Left lung (tissue), 10 donors: Measurements from ENCODE around the gene ANKS4B. TPM values are rescaled to one million over a fixed set of nuclear protein-coding genes. Genes with fewer than 3 reads are reported as not detected.

ENCODE experiments used
- ATAC-seq: fragments of 200-7000 bp; cut with Tn5 transposase; one replicate; pipeline ENCODE4 v1.9.1; 2020; ENCODE audit warnings: moderate library complexity
- DNase-seq, 4 donors: peaks; one replicate each; pipeline ENCODE4 v3.0.0-alpha.2; 2013 to 2020
- H3K27ac ChIP-seq, 2 donors: fragments of 200-600 bp; sonication (generic) in 1 of 2; one replicate each; pipeline versions ENCODE4 v1.5.0 to v1.8.0; 2020 to 2021
- H3K27me3 ChIP-seq, 2 donors: fragments of 200-600 bp; sonication (generic) in 1 of 2; one replicate each; pipeline versions ENCODE4 v1.5.0 to v1.8.0; 2020 to 2021
- H3K36me3 ChIP-seq, 2 donors: fragments of 200-600 bp; sonication (generic) in 1 of 2; one replicate each; pipeline versions ENCODE4 v1.5.0 to v1.8.0; 2020 to 2021
- H3K4me1 ChIP-seq, 2 donors: fragments of 200-600 bp; one replicate each; pipeline ENCODE4 v1.8.0; 2021
- H3K4me3 ChIP-seq, 2 donors: fragments of 200-600 bp; sonication (generic) in 1 of 2; one replicate each; pipeline versions ENCODE4 v1.5.0 to v1.8.0; 2020 to 2021; ENCODE audit warnings: mild to moderate bottlenecking in 1 of 2
- H3K9me3 ChIP-seq, 2 donors: fragments of 200-600 bp; sonication (generic) in 1 of 2; one replicate each; pipeline versions ENCODE4 v1.5.0 to v1.8.0; 2020 to 2021
- CTCF ChIP-seq, 2 donors: fragments of 200-600 bp; sonication (generic) in 1 of 2; IDR thresholded peaks; one replicate each; pipeline versions ENCODE4 v1.5.0 to v1.8.0; 2021; ENCODE audit warnings: antibody characterized with exemption in 2 of 2
- intact Hi-C, 2 donors: fragments of 100-400 bp; cut with DNase I; formaldehyde crosslinking; loops; one replicate each; pipeline versions ENCODE4 v1.11.2 to v1.14.2; 2022
- polyA plus RNA-seq, 6 donors: library from polyadenylated mRNA; unstranded; fragments of 120-200 nt; gene quantifications; one replicate each; pipeline ENCODE4 v1.2.1, GENCODE V29; 2013; ENCODE audit not compliant: insufficient read length in 6 of 6
- total RNA-seq, 2 donors: library from RNA; stranded (reverse); fragmentation: NEBNext Ultra II Directional; extraction: Animal tissue kit (Norgen Biotek cat#: 25700); gene quantifications; one replicate each; pipeline ENCODE4 v1.2.1, GENCODE V29; 2021
- donor health status: DM: no; HTN: yes; CAD: no.
- donor health status: DM: no; HTN: no; CAD: no.

ANKS4B gene
- total and polyA plus RNA-seq, 8 donors, result 0.07 to 0.18 (median 0.10) TPM; not detected in 2

DNA sequence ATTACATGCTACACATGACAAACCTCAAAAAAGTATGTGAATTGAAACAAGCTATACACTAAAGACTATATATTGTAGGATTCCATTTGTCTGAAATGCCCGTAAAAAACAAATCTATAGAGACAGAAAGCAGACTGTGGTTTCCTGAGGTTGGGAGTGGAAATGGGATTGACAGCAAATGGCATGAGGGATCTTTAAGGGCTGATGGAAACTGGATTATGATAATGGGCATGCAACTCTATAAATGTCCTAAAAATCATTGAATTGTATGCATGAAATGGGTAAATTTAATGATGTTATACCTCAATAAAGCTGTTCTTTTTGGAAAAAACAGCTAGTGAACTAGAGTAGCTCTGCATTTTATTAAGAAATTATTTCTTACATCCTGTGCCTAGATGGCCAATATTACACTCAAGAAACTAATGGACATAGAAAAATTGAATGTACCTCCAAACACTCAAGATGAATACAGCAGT, 416 bp upstream of the ANKS4B start:
- TF ChIP-seq CTCF (IDR thresholded peaks at IDR 0.05), result no peak
- no peaks in the 10 kb centered on the region for H3K36me3 ChIP-seq

DNA sequence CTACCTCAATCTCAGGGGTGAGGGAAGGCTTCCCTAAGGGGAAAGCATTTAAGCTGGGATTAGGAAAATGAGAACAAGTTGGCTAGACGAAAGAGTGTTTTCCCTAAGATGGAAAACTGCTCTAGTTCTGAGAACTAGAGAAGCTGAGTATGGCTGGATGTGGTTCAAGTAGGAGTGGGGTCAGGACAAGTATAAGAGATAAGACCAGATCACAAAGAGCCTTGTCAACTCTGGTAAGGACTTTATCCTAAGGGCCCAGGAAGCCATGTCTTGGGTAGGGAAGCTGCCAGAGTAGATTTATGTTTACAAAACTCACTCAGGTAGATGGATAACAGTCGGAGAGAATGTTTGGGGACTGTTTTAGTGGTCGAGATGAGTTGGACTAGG, 1.7 kb downstream of the ANKS4B start:
- DNase-seq (no peak), ATAC-seq (no peak)
- intact Hi-C loops, result no loop called here
- H3K4me3 ChIP-seq, result no peak overlapping the region
- H3K27ac ChIP-seq, result no peak overlapping the region
- no peaks in the 10 kb centered on the region for H3K27me3 ChIP-seq
- TF ChIP-seq CTCF (IDR thresholded peaks at IDR 0.05), result no peak
- H3K9me3 ChIP-seq, result no peaks in the 10 kb centered on the region
- H3K4me1 ChIP-seq, result no peaks in the 10 kb centered on the region
- no peaks in the 10 kb centered on the region for H3K36me3 ChIP-seq

More for the DNA sequence above, 416 bp upstream of the ANKS4B start:
- Histone ChIP-seq H3K4me1 (no peaks in the 10 kb centered on the region), H3K27ac (no peak overlapping the region), H3K9me3 (no peaks in the 10 kb centered on the region), H3K27me3 (no peaks in the 10 kb centered on the region), H3K4me3 (no peak overlapping the region)
- ATAC-seq (no peak), DNase-seq (no peak)
- intact Hi-C loops, result no loop called here

GRCh38 chr16:21236831-21237230, 3.3 kb downstream of the ANKS4B start:
- Histone ChIP-seq H3K9me3 (no peaks in the 10 kb centered on the region), H3K4me1 (no peaks in the 10 kb centered on the region), H3K27me3 (no peaks in the 10 kb centered on the region), H3K36me3 (no peaks in the 10 kb centered on the region), H3K27ac (no peak overlapping the region), H3K4me3 (no peak overlapping the region)
- ATAC-seq (no peak), DNase-seq (no peak)
- intact Hi-C loops, result no loop called here
- no peak for TF ChIP-seq CTCF (IDR thresholded peaks at IDR 0.05)

- no peak overlapping the region for H3K4me3 ChIP-seq
- no peaks in the 10 kb centered on the region for H3K36me3 ChIP-seq
- no peaks in the 10 kb centered on the region for H3K27me3 ChIP-seq
- DNase-seq (no peak), ATAC-seq (no peak)
- intact Hi-C loops, result no loop called here
- no peaks in the 10 kb centered on the region for H3K9me3 ChIP-seq
- no peak overlapping the region for H3K27ac ChIP-seq
- no peak for TF ChIP-seq CTCF (IDR thresholded peaks at IDR 0.05)
- no peaks in the 10 kb centered on the region for H3K4me1 ChIP-seq
Measured at GRCh38 chr16:21239646-21240045, 6.1 kb downstream of the ANKS4B start.

DNA sequence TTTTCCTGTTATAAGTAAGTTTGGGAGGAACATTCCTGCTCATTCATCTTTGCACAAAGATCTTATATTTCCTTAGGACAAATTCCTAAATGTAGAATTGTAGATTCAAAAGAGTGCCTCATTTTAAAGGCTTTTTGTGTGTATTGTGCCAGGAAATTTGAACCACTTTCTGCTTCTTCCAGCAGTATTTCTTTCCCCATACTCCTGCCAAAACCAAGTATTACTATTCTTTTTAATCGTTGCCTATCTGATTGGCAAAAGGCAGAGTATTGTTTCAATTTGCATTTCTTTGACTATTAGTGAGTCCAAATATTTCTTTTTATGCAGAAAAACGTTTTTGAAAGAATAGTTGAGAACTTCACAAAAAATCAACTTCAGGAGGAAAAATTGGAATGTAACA, 9.3 kb downstream of the ANKS4B start:
- no peak overlapping the region for H3K27ac ChIP-seq
- H3K4me1 ChIP-seq, result no peaks in the 10 kb centered on the region
- peaks cover 0 to 3% of the 10 kb centered on the region in 2 donors for H3K27me3 ChIP-seq
- intact Hi-C loops, result no loop called here
- no peak for TF ChIP-seq CTCF (IDR thresholded peaks at IDR 0.05)
- no peak overlapping the region for H3K4me3 ChIP-seq
- no peak for ATAC-seq
- no peak for DNase-seq
- no peaks in the 10 kb centered on the region for H3K9me3 ChIP-seq
- H3K36me3 ChIP-seq, result no peaks in the 10 kb centered on the region
